Neural progenitor cell (in vitro differentiated cells): ENCODE data around the gene SMARCD3. TPM values are rescaled to one million over a fixed set of nuclear protein-coding genes. Genes with fewer than 3 reads are reported as not detected.

ENCODE experiments used
- DNase-seq: peaks from one replicate; pipeline ENCODE4 v3.0.0-alpha.2; 2016; ENCODE audit warnings: low spot score
- H2AFZ ChIP-seq: fragments of 200-600 bp; sonication (generic); replicated peaks from 2 replicates; pipeline ENCODE4 v1.6.1; 2016; ENCODE audit warnings: antibody characterized with exemption
- H3F3A ChIP-seq: fragments of 200-600 bp; sonication (generic); 2 replicates; pipeline ENCODE4 v1.6.1; 2016; ENCODE audit warnings: antibody characterized with exemption, low read depth
- H3K27ac ChIP-seq: fragments of 200-600 bp; sonication (generic); 2 replicates; pipeline ENCODE4 v1.5.1; 2016; ENCODE audit warnings: mild to moderate bottlenecking
- H3K27me3 ChIP-seq: fragments of 200-600 bp; sonication (generic); 2 replicates; pipeline ENCODE4 v1.6.1; 2016; ENCODE audit warnings: mild to moderate bottlenecking, moderate library complexity
- H3K36me3 ChIP-seq: fragments of 200-600 bp; sonication (generic); 2 replicates; pipeline ENCODE4 v1.5.1; 2016
- H3K4me1 ChIP-seq: fragments of 200-600 bp; sonication (generic); 2 replicates; pipeline ENCODE4 v1.6.1; 2016; ENCODE audit warnings: mixed run types
- H3K4me2 ChIP-seq: fragments of 200-600 bp; sonication (generic); 2 replicates; pipeline ENCODE4 v1.6.1; 2016
- H3K4me3 ChIP-seq: fragments of 200-600 bp; sonication (generic); 2 replicates; pipeline ENCODE4 v1.5.1; 2016
- H3K79me2 ChIP-seq: fragments of 200-600 bp; sonication (generic); 2 replicates; pipeline ENCODE4 v1.6.1; 2016; ENCODE audit warnings: low read depth
- H3K9ac ChIP-seq: fragments of 200-600 bp; sonication (generic); 2 replicates; pipeline ENCODE4 v1.6.1; 2016
- H3K9me3 ChIP-seq: fragments of 200-600 bp; sonication (generic); 2 replicates; pipeline ENCODE4 v1.5.1; 2016; ENCODE audit warnings: low read depth
- H4K20me1 ChIP-seq: fragments of 200-600 bp; sonication (generic); 2 replicates; pipeline ENCODE4 v1.6.1; 2016; ENCODE audit warnings: low read depth
- H3K27ac Mint-ChIP-seq: 3 replicates; pipeline ENCODE4 v1.8.0; 2021; ENCODE audit warnings: mixed read lengths
- H3K27me3 Mint-ChIP-seq: 2 replicates; pipeline ENCODE4 v1.8.0; 2022; ENCODE audit warnings: low read depth, mild to moderate bottlenecking, inconsistent platforms, moderate library complexity, mixed read lengths; ENCODE audit not compliant: insufficient read depth
- H3K36me3 Mint-ChIP-seq: 3 replicates; pipeline ENCODE4 v1.8.0; 2021; ENCODE audit warnings: mixed read lengths
- H3K4me1 Mint-ChIP-seq: 3 replicates; pipeline ENCODE4 v1.8.0; 2021; ENCODE audit warnings: mixed read lengths
- H3K4me3 Mint-ChIP-seq: 3 replicates; pipeline ENCODE4 v1.8.0; 2021; ENCODE audit warnings: mild to moderate bottlenecking, moderate library complexity, mixed read lengths
- H3K9me3 Mint-ChIP-seq: 3 replicates; pipeline ENCODE4 v1.8.0; 2020; ENCODE audit warnings: mixed read lengths
- CTCF ChIP-seq: fragments of 200-600 bp; sonication (generic); IDR thresholded peaks from 2 replicates; pipeline ENCODE4 v1.5.1; 2017; ENCODE audit warnings: antibody characterized with exemption, mild to moderate bottlenecking
- EZH2 ChIP-seq: fragments of 200-600 bp; sonication (generic); IDR thresholded peaks from 2 replicates; pipeline ENCODE4 v1.6.1; 2017; ENCODE audit warnings: antibody characterized with exemption, mild to moderate bottlenecking, moderate library complexity
- EZH2phosphoT487 ChIP-seq: fragments of 200-600 bp; sonication (generic); IDR thresholded peaks from 2 replicates; pipeline ENCODE4 v1.6.1; 2017; ENCODE audit warnings: antibody characterized with exemption
- microRNA counts: library from miRNA; unstranded; fragments of <30 nt; microRNA quantifications from one replicate; lab custom pipeline; 2016
- total RNA-seq: library from RNA; depleted of rRNA; stranded (reverse); fragments of >200 nt; gene quantifications from 2 replicates; pipeline ENCODE4 v1.2.3, GENCODE V29; 2015; ENCODE audit warnings: low replicate concordance

The SMARCD3 gene
- total RNA-seq, 1 donor from 2014 or later: 11.0 TPM

- Mint-ChIP-seq H3K27me3 (peaks cover 15% of the 10 kb centered on the region), H3K4me1 (no peaks in the 10 kb centered on the region), H3K36me3 (no peaks in the 10 kb centered on the region), H3K27ac (no peak overlapping the region), H3K4me3 (no peak overlapping the region), H3K9me3 (no peaks in the 10 kb centered on the region)
- H3K4me3 ChIP-seq: no peak overlapping the region
- no peak overlapping the region for H3K4me2 ChIP-seq
- no peaks in the 10 kb centered on the region for H3K9me3 ChIP-seq
- no peaks in the 10 kb centered on the region for H3K79me2 ChIP-seq
- H4K20me1 ChIP-seq: no peaks in the 10 kb centered on the region
- H3K9ac ChIP-seq: no peak overlapping the region
- H3K27ac ChIP-seq: no peak overlapping the region
- H3F3A ChIP-seq: no peaks in the 10 kb centered on the region
- H3K36me3 ChIP-seq: no peaks in the 10 kb centered on the region
- peaks cover 22% of the 10 kb centered on the region for H3K27me3 ChIP-seq
- TF ChIP-seq EZH2: no peak
- no peak for DNase-seq
- H3K4me1 ChIP-seq: no peaks in the 10 kb centered on the region
- H2AFZ ChIP-seq: no peak overlapping the region
Measured at GRCh38 chr7:151191544-151191943, 57.0 kb downstream of the SMARCD3 start.

- Mint-ChIP-seq H3K27me3 (peaks cover 19% of the 10 kb centered on the region), H3K27ac (no peak overlapping the region), H3K9me3 (no peaks in the 10 kb centered on the region), H3K4me3 (no peak overlapping the region), H3K36me3 (no peaks in the 10 kb centered on the region), H3K4me1 (no peaks in the 10 kb centered on the region)
- no peaks in the 10 kb centered on the region for H4K20me1 ChIP-seq
- H3K4me3 ChIP-seq: no peak overlapping the region
- no peak for DNase-seq
- H3K27me3 ChIP-seq: peaks cover 10% of the 10 kb centered on the region
- no peaks in the 10 kb centered on the region for H3K9me3 ChIP-seq
- no peak overlapping the region for H3K4me2 ChIP-seq
- no peaks in the 10 kb centered on the region for H3K79me2 ChIP-seq
- no peak overlapping the region for H3K27ac ChIP-seq
- H3K36me3 ChIP-seq: no peaks in the 10 kb centered on the region
- H3K4me1 ChIP-seq: no peaks in the 10 kb centered on the region
- TF ChIP-seq EZH2phosphoT487 (no peak), EZH2 (no peak), CTCF (no peak)
- H3K9ac ChIP-seq: no peak overlapping the region
- H2AFZ ChIP-seq: no peak overlapping the region
- H3F3A ChIP-seq: no peaks in the 10 kb centered on the region
Measured at GRCh38 chr7:151189038-151189437, 59.5 kb downstream of the SMARCD3 start.

MicroRNA genes within 50 kb of the gene (microRNA counts, 767-probe panel; counts per million panel counts)
- 460 counts per million, percentile 90 among the panel's probes with 10 or more counts for microRNA hsa-miR-671-3p (lab: Ali Mortazavi, UCI)
- microRNA hsa-miR-671-5p (lab: Ali Mortazavi, UCI): 460 counts per million, percentile 90 among the panel's probes with 10 or more counts

Other genes with a start within 250 kb of the SMARCD3 start
- 0.43 and 1.8 TPM in 2 replicates for gene ATG9B, start 224.2 kb downstream of the SMARCD3 start, total RNA-seq
- 7.9 and 19.9 TPM in 2 replicates for gene ABCB8, start 220.2 kb downstream of the SMARCD3 start, total RNA-seq
- 1.6 TPM in 1 of 2 replicates, not detected in the other for gene ASIC3, start 200.2 kb downstream of the SMARCD3 start, total RNA-seq
- gene CDK5, start 190.8 kb downstream of the SMARCD3 start, total RNA-seq: 8.1 and 10.3 TPM in 2 replicates
- 26.1 and 85.7 TPM in 2 replicates for gene SLC4A2, start 189.1 kb downstream of the SMARCD3 start, total RNA-seq
- gene FASTK, start 167.9 kb downstream of the SMARCD3 start, total RNA-seq: 22.4 and 71.0 TPM in 2 replicates
- gene TMUB1, start 165.2 kb downstream of the SMARCD3 start, total RNA-seq: 6.0 and 49.4 TPM in 2 replicates
- gene AGAP3, start 162.2 kb downstream of the SMARCD3 start, total RNA-seq: 38.9 and 73.0 TPM in 2 replicates
- not detected in 2 replicates for gene GBX1, start 81.0 kb downstream of the SMARCD3 start, total RNA-seq
- not detected in 2 replicates for gene ASB10, start 61.4 kb downstream of the SMARCD3 start, total RNA-seq
- not detected in 2 replicates for gene H2BK1, start 38.2 kb downstream of the SMARCD3 start, total RNA-seq
- 31.3 and 40.7 TPM in 2 replicates for gene ABCF2, start 21.5 kb downstream of the SMARCD3 start, total RNA-seq
- 8.8 and 18.3 TPM in 2 replicates for gene CHPF2, start 16.2 kb downstream of the SMARCD3 start, total RNA-seq
- gene NUB1, start 93.1 kb upstream of the SMARCD3 start, total RNA-seq: 56.3 and 61.7 TPM in 2 replicates
- 15.0 and 33.0 TPM in 2 replicates for gene WDR86, start 161.3 kb upstream of the SMARCD3 start, total RNA-seq
- gene CRYGN, start 191.4 kb upstream of the SMARCD3 start, total RNA-seq: 1.1 TPM in 1 of 2 replicates, not detected in the other